Activated T-helper 1 cell treated with anti-CD3 and anti-CD28 coated beads, Interleukin-12 subunit alpha, Interleukin-12 subunit beta, Interleukin-2, Interleukin-4 antibody, amounts not matched to agents 30 ng/mL and 10 ng/mL and 1 ng/mL, durations not matched to agents 14 hours and 24 hours and 36 hours (primary cell): Measurements from ENCODE around the gene C6orf118. TPM values are rescaled to one million over a fixed set of nuclear protein-coding genes. Genes with fewer than 3 reads are reported as not detected.

ENCODE experiments used
- DNase-seq: peaks from one replicate; pipeline ENCODE4 v3.0.0; 2021; ENCODE audit warnings: low spot score
- H3K27ac Mint-ChIP-seq: one replicate; pipeline ENCODE4 v1.8.0; 2021; ENCODE audit warnings: mild to moderate bottlenecking, mixed read lengths
- H3K27me3 Mint-ChIP-seq: one replicate; pipeline ENCODE4 v1.8.0; 2022; ENCODE audit warnings: mild to moderate bottlenecking, moderate library complexity, mixed read lengths; ENCODE audit not compliant: insufficient read depth
- H3K36me3 Mint-ChIP-seq: one replicate; pipeline ENCODE4 v1.8.0; 2021; ENCODE audit warnings: low read depth, mixed read lengths
- H3K4me1 Mint-ChIP-seq: one replicate; pipeline ENCODE4 v1.8.0; 2021; ENCODE audit warnings: low read depth, mixed read lengths
- H3K4me3 Mint-ChIP-seq: one replicate; pipeline ENCODE4 v1.8.0; 2021; ENCODE audit warnings: mild to moderate bottlenecking, moderate library complexity, mixed read lengths
- H3K9me3 Mint-ChIP-seq: one replicate; pipeline ENCODE4 v1.8.0; 2021; ENCODE audit warnings: mixed read lengths
- intact Hi-C: fragments of 100-400 bp; cut with micrococcal nuclease; formaldehyde crosslinking; loops from one replicate; pipeline ENCODE4 v1.15.1; 2024
- total RNA-seq: library from RNA; stranded (reverse); gene quantifications from 2 replicates; pipeline ENCODE4 v1.2.3, GENCODE V29; 2022

The C6orf118 gene
- total RNA-seq = not detected in 2 replicates

- Mint-ChIP-seq H3K9me3 (no peaks in the 10 kb centered on the region), H3K27ac (no peak within 1 kb of the TSS), H3K4me1 (no peaks in the 10 kb centered on the region), H3K4me3 (no peak within 1 kb of the TSS), H3K27me3 (no peaks in the 10 kb centered on the region), H3K36me3 (no peaks in the 10 kb centered on the region)
- intact Hi-C loops = no loop called here
- DNase-seq = no peak
Observed at GRCh38 chr6:165308926-165309731, at the start of gene C6orf118. TSS of gene C6orf118 (minus strand) at chr6:165309605. CDS start at chr6:165309586, 19 bp downstream.

GRCh38 chr6:165345700-165346099 is 36.3 kb upstream of the C6orf118 start:
- Mint-ChIP-seq H3K9me3 (peaks cover 21% of the 10 kb centered on the region), H3K4me1 (no peaks in the 10 kb centered on the region), H3K36me3 (no peaks in the 10 kb centered on the region), H3K4me3 (no peak overlapping the region), H3K27me3 (no peaks in the 10 kb centered on the region), H3K27ac (no peak overlapping the region)
- intact Hi-C loops = no loop called here
- no peak for DNase-seq

- no peaks in the 10 kb centered on the region for H3K36me3 Mint-ChIP-seq
- intact Hi-C loops = no loop called here
- no peak for DNase-seq
- H3K4me1 Mint-ChIP-seq = no peaks in the 10 kb centered on the region
- no peaks in the 10 kb centered on the region for H3K27me3 Mint-ChIP-seq
- H3K4me3 Mint-ChIP-seq = no peak overlapping the region
- peaks cover 4% of the 10 kb centered on the region for H3K9me3 Mint-ChIP-seq
- H3K27ac Mint-ChIP-seq = no peak overlapping the region
Observed at GRCh38 chr6:165340532-165340931, 31.1 kb upstream of the C6orf118 start.

- Mint-ChIP-seq H3K4me3 (no peak overlapping the region), H3K27me3 (no peaks in the 10 kb centered on the region), H3K27ac (no peak overlapping the region), H3K4me1 (no peaks in the 10 kb centered on the region), H3K9me3 (peaks cover 22% of the 10 kb centered on the region), H3K36me3 (no peaks in the 10 kb centered on the region)
- intact Hi-C loops = no loop called here
- no peak for DNase-seq
Observed at GRCh38 chr6:165325609-165326008, 16.2 kb upstream of the C6orf118 start.

GRCh38 chr6:165321555-165322145 is 12.2 kb upstream of the C6orf118 start:
- no peaks in the 10 kb centered on the region for H3K36me3 Mint-ChIP-seq
- intact Hi-C loops = no loop called here
- H3K4me1 Mint-ChIP-seq = no peaks in the 10 kb centered on the region
- peaks cover 27% of the 10 kb centered on the region for H3K9me3 Mint-ChIP-seq
- no peak overlapping the region for H3K27ac Mint-ChIP-seq
- H3K4me3 Mint-ChIP-seq = no peak overlapping the region
- no peaks in the 10 kb centered on the region for H3K27me3 Mint-ChIP-seq
- no peak for DNase-seq

- Mint-ChIP-seq H3K27ac (no peak overlapping the region), H3K36me3 (no peaks in the 10 kb centered on the region), H3K9me3 (peaks cover 27% of the 10 kb centered on the region), H3K4me1 (no peaks in the 10 kb centered on the region), H3K27me3 (no peaks in the 10 kb centered on the region), H3K4me3 (no peak overlapping the region)
- no peak for DNase-seq
- intact Hi-C loops = no loop called here
Observed at GRCh38 chr6:165321150-165321549, 11.7 kb upstream of the C6orf118 start.

- DNase-seq = no peak
- Mint-ChIP-seq H3K27me3 (no peaks in the 10 kb centered on the region), H3K4me1 (no peaks in the 10 kb centered on the region), H3K36me3 (no peaks in the 10 kb centered on the region), H3K9me3 (peaks cover 20% of the 10 kb centered on the region), H3K4me3 (no peak overlapping the region), H3K27ac (no peak overlapping the region)
- intact Hi-C loops = no loop called here
Observed at GRCh38 chr6:165317723-165318122, 8.3 kb upstream of the C6orf118 start.

- Mint-ChIP-seq H3K36me3 (no peaks in the 10 kb centered on the region), H3K4me1 (no peaks in the 10 kb centered on the region), H3K27me3 (no peaks in the 10 kb centered on the region), H3K4me3 (no peak overlapping the region), H3K27ac (no peak overlapping the region), H3K9me3 (no peaks in the 10 kb centered on the region)
- intact Hi-C loops = no loop called here
- no peak for DNase-seq
Observed at GRCh38 chr6:165306955-165307354, 2.5 kb downstream of the C6orf118 start.

- Mint-ChIP-seq H3K27ac (no peak overlapping the region), H3K27me3 (no peaks in the 10 kb centered on the region), H3K4me3 (no peak overlapping the region), H3K36me3 (no peaks in the 10 kb centered on the region), H3K9me3 (no peaks in the 10 kb centered on the region), H3K4me1 (no peaks in the 10 kb centered on the region)
- DNase-seq = no peak
- intact Hi-C loops = no loop called here
Observed at GRCh38 chr6:165301372-165302246, 7.8 kb downstream of the C6orf118 start.

GRCh38 chr6:165300422-165300936 is 8.9 kb downstream of the C6orf118 start:
- H3K4me1 Mint-ChIP-seq = no peaks in the 10 kb centered on the region
- H3K27me3 Mint-ChIP-seq = no peaks in the 10 kb centered on the region
- DNase-seq = no peak
- no peaks in the 10 kb centered on the region for H3K9me3 Mint-ChIP-seq
- no peak overlapping the region for H3K27ac Mint-ChIP-seq
- H3K36me3 Mint-ChIP-seq = no peaks in the 10 kb centered on the region
- H3K4me3 Mint-ChIP-seq = no peak overlapping the region
- intact Hi-C loops = no loop called here

GRCh38 chr6:165298875-165299274 is 10.5 kb downstream of the C6orf118 start:
- Mint-ChIP-seq H3K27ac (no peak overlapping the region), H3K4me1 (no peaks in the 10 kb centered on the region), H3K9me3 (no peaks in the 10 kb centered on the region), H3K4me3 (no peak overlapping the region), H3K27me3 (no peaks in the 10 kb centered on the region), H3K36me3 (no peaks in the 10 kb centered on the region)
- intact Hi-C loops = no loop called here
- no peak for DNase-seq

GRCh38 chr6:165298402-165298801 is 11.0 kb downstream of the C6orf118 start:
- H3K4me1 Mint-ChIP-seq = no peaks in the 10 kb centered on the region
- H3K27me3 Mint-ChIP-seq = no peaks in the 10 kb centered on the region
- no peaks in the 10 kb centered on the region for H3K9me3 Mint-ChIP-seq
- H3K4me3 Mint-ChIP-seq = no peak overlapping the region
- no peak for DNase-seq
- intact Hi-C loops = no loop called here
- no peaks in the 10 kb centered on the region for H3K36me3 Mint-ChIP-seq
- no peak overlapping the region for H3K27ac Mint-ChIP-seq

GRCh38 chr6:165292657-165293056 is 16.7 kb downstream of the C6orf118 start:
- peaks cover 6% of the 10 kb centered on the region for H3K9me3 Mint-ChIP-seq

More at GRCh38 chr6:165292657-165293056, 16.7 kb downstream of the C6orf118 start:
- no peak for DNase-seq
- no peaks in the 10 kb centered on the region for H3K36me3 Mint-ChIP-seq
- H3K27me3 Mint-ChIP-seq = no peaks in the 10 kb centered on the region
- H3K4me3 Mint-ChIP-seq = no peak overlapping the region
- intact Hi-C loops = no loop called here
- no peak overlapping the region for H3K27ac Mint-ChIP-seq
- no peaks in the 10 kb centered on the region for H3K4me1 Mint-ChIP-seq
